GM19395 (cell line): Measurements from ENCODE around the gene DPM3.

Experiments used
- ATAC-seq: cut with Tn5 transposase; IDR thresholded peaks from one replicate; pipeline ENCODE4 v1.9.1; 2021; ENCODE audit warnings: mild to moderate bottlenecking, moderate library complexity; ENCODE audit not compliant: unreplicated experiment

The DPM3 gene

GRCh38 chr1:155103325-155103724 lies 37.0 kb downstream of the DPM3 start:
- no peak for ATAC-seq

- ATAC-seq, result no peak
These were observed 41.0 kb downstream of the DPM3 start for GRCh38 chr1:155099331-155099730.

- no peak for ATAC-seq
These were observed 45.7 kb downstream of the DPM3 start for GRCh38 chr1:155094622-155094948.

- ATAC-seq, result no peak
These were observed 46.3 kb downstream of the DPM3 start for GRCh38 chr1:155093911-155094621.

- no peak for ATAC-seq
These were observed 47.7 kb downstream of the DPM3 start for GRCh38 chr1:155092641-155093040.

DNA sequence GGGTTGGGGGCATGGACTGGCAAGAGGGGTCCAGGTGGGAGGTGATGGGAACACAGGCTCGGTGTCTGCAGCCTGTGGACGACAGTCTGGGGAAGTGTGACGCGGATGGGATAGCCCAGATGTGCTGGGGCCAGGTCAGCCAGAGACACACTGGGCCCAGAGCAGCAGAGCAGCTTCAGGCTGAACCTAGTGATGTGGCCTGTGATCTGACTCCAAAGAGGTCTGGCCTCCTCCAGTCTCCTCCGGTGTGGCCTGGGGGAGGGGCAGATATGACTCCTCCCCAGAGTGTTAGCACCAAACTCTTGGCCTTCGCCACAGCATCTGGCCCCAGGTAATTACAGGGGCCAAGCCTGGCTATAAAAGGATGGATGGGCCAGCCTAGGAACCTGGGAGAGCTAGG lies 48.2 kb downstream of the DPM3 start:
- ATAC-seq, result no peak

DNA sequence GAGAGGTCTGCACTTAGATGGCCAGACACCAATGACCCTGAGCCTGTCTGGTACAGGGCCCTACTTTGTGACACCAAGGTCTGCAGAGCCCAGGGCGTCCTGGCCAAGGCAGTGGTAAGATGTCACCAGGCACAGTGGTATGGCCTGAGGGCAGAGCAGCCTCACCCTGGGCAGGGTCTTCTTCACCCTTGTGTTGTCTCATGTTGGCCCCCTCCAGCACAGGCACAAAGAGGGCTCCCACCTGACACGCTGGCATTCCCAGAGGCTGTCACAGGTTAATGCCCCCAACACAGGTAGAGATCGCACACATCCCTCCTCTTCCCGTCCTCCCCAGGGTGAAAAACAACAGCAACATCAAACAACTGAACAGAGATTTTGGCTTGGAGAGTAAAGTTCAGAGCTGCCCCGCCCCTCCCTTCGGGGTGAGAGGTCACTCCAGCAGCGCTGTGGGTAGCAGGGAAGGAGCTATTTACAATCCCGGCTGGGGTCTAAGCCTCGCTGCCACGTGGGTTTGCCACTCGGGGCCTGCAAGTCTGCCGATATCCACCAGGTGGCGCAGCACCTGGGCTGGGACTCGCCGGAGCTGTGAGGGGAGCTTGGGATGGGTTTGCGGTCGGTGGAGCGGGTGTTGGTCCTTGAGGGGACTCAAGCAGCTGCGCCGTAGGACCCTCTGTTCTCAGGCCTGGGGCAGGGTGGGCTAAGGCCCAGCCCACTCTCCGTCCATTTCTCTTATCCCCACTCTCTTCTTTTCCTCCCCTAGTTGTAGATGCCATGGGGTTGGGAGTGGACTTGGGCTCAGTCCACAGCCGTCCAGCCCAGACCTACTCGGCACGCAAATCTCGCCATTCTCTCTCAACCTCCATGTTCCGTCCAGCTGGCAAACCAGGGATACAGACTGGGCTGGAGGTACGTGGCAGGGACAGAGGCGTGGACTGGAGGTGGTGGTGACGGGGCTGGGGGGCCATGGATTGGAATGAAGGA lies 49.0 kb downstream of the DPM3 start:
- ATAC-seq, result no peak
